GM23338 (cell line): ENCODE data around the gene RNF141. TPM values are rescaled to one million over a fixed set of nuclear protein-coding genes. Genes with fewer than 3 reads are reported as not detected.

ENCODE experiments used
- ATAC-seq: fragments of 200-7000 bp; cut with Tn5 transposase; 3 replicates; pipeline ENCODE4 v1.9.1; 2020
- DNase-seq: peaks from one replicate; pipeline ENCODE4 v3.0.0-alpha.2; 2015; ENCODE audit warnings: low spot score
- H2AFZ ChIP-seq: fragments of 200-600 bp; sonication (generic); 2 replicates; pipeline ENCODE4 v1.8.0; 2016; ENCODE audit warnings: antibody characterized with exemption, mild to moderate bottlenecking, moderate library complexity
- H3F3A ChIP-seq: fragments of 200-600 bp; sonication (generic); replicated peaks from 2 replicates; pipeline ENCODE4 v1.8.0; 2017; ENCODE audit warnings: antibody characterized with exemption, mixed run types, low read depth
- H3K27ac ChIP-seq: fragments of 200-600 bp; sonication (generic); 2 replicates; pipeline ENCODE4 v1.6.1; 2016; ENCODE audit warnings: low read depth
- H3K27me3 ChIP-seq: fragments of 200-600 bp; sonication (generic); 2 replicates; pipeline ENCODE4 v1.8.0; 2016; ENCODE audit warnings: mild to moderate bottlenecking, mixed run types, moderate library complexity; ENCODE audit not compliant: insufficient read depth
- H3K36me3 ChIP-seq: fragments of 200-600 bp; sonication (generic); 2 replicates; pipeline ENCODE4 v1.8.0; 2016; ENCODE audit warnings: mild to moderate bottlenecking; ENCODE audit not compliant: insufficient read depth
- H3K4me1 ChIP-seq: fragments of 200-600 bp; sonication (generic); 2 replicates; pipeline ENCODE4 v1.8.0; 2016; ENCODE audit warnings: mild to moderate bottlenecking, moderate library complexity; ENCODE audit not compliant: insufficient read depth
- H3K4me2 ChIP-seq: fragments of 200-600 bp; sonication (generic); 2 replicates; pipeline ENCODE4 v1.7.1; 2017; ENCODE audit warnings: mixed run types
- H3K4me3 ChIP-seq: fragments of 200-600 bp; sonication (generic); 2 replicates; pipeline ENCODE4 v1.6.1; 2016; ENCODE audit warnings: mixed run types
- H3K79me2 ChIP-seq: fragments of 200-600 bp; sonication (generic); replicated peaks from 2 replicates; pipeline ENCODE4 v1.8.0; 2017; ENCODE audit warnings: mild to moderate bottlenecking; ENCODE audit not compliant: insufficient read depth
- H3K9me2 ChIP-seq: fragments of 200-600 bp; sonication (generic); 2 replicates; pipeline ENCODE4 v1.8.0; 2017; ENCODE audit not compliant: insufficient read depth
- H4K20me1 ChIP-seq: fragments of 200-600 bp; sonication (generic); replicated peaks from 2 replicates; pipeline ENCODE4 v1.8.0; 2017; ENCODE audit warnings: mild to moderate bottlenecking; ENCODE audit not compliant: insufficient read depth
- H3K27ac Mint-ChIP-seq: 2 replicates; pipeline ENCODE4 v1.8.0; 2020; ENCODE audit warnings: inconsistent platforms, mild to moderate bottlenecking, moderate library complexity, mixed read lengths
- H3K27me3 Mint-ChIP-seq: 3 replicates; pipeline ENCODE4 v1.8.0; 2022; ENCODE audit warnings: low read depth, mild to moderate bottlenecking, moderate library complexity, mixed read lengths, inconsistent platforms; ENCODE audit not compliant: insufficient read depth, poor library complexity
- H3K36me3 Mint-ChIP-seq: 3 replicates; pipeline ENCODE4 v1.8.0; 2021; ENCODE audit warnings: low read depth, mild to moderate bottlenecking, inconsistent platforms, moderate library complexity, mixed read lengths
- H3K4me1 Mint-ChIP-seq: 3 replicates; pipeline ENCODE4 v1.8.0; 2020; ENCODE audit warnings: mild to moderate bottlenecking, inconsistent platforms, mixed read lengths
- H3K4me3 Mint-ChIP-seq: 3 replicates; pipeline ENCODE4 v1.8.0; 2021; ENCODE audit warnings: moderate library complexity, mild to moderate bottlenecking, inconsistent platforms, mixed read lengths
- H3K9me3 Mint-ChIP-seq: 3 replicates; pipeline ENCODE4 v1.8.0; 2020; ENCODE audit warnings: moderate library complexity, mild to moderate bottlenecking, inconsistent platforms, mixed read lengths
- EZH2 ChIP-seq: fragments of 200-600 bp; sonication (generic); IDR thresholded peaks from one replicate; pipeline ENCODE4 v1.8.0; 2017; ENCODE audit warnings: antibody characterized with exemption, mild to moderate bottlenecking, low read depth; ENCODE audit not compliant: unreplicated experiment
- EZH2phosphoT487 ChIP-seq: fragments of 200-600 bp; sonication (generic); IDR thresholded peaks from one replicate; pipeline ENCODE4 v1.8.1; 2018; ENCODE audit warnings: antibody characterized with exemption; ENCODE audit not compliant: unreplicated experiment
- JUNB ChIP-seq: IDR thresholded peaks from one replicate; pipeline ENCODE4 v1.6.1; 2016; ENCODE audit warnings: antibody characterized with exemption; ENCODE audit not compliant: unreplicated experiment
- NANOG ChIP-seq: IDR thresholded peaks from 2 replicates; pipeline ENCODE4 v1.6.1; 2016; ENCODE audit warnings: antibody characterized with exemption, borderline replicate concordance
- POLR2AphosphoS5 ChIP-seq: IDR thresholded peaks from 2 replicates; pipeline ENCODE4 v1.6.1; 2016; ENCODE audit warnings: antibody characterized with exemption, low read depth
- REST ChIP-seq: IDR thresholded peaks from one replicate; pipeline ENCODE4 v1.6.1; 2018; ENCODE audit warnings: antibody characterized with exemption; ENCODE audit not compliant: unreplicated experiment
- STAT1 ChIP-seq: IDR thresholded peaks from one replicate; pipeline ENCODE4 v1.6.1; 2016; ENCODE audit warnings: antibody characterized with exemption; ENCODE audit not compliant: unreplicated experiment
- ZNF114 ChIP-seq: fragments of 250-450 bp; sonication (Bioruptor Pico); IDR thresholded peaks from 2 replicates; pipeline ENCODE4 v1.5.0; 2020; ENCODE audit warnings: mild to moderate bottlenecking, moderate library complexity
- ZNF331 ChIP-seq: fragments of 250-450 bp; sonication (Bioruptor Pico); IDR thresholded peaks from 2 replicates; pipeline ENCODE4 v1.5.0; 2020; ENCODE audit warnings: low read depth, mild to moderate bottlenecking, moderate library complexity
- ZNF462 ChIP-seq: fragments of 250-450 bp; sonication (Bioruptor Pico); IDR thresholded peaks from 2 replicates; pipeline ENCODE4 v1.5.0; 2020; ENCODE audit warnings: mild to moderate bottlenecking, moderate library complexity
- polyA plus RNA-seq: library from polyadenylated mRNA; unstranded; fragments of >200 nt; fragmentation: Nextera tagmentation; extraction: Ambion mirVana; gene quantifications from 2 replicates; pipeline ENCODE4 v1.2.1, GENCODE V29; 2016
- total RNA-seq: library from RNA; depleted of rRNA; stranded (reverse); fragments of >200 nt; shearing (Covaris generic); gene quantifications from 2 replicates; pipeline ENCODE4 v1.2.3, GENCODE V29; 2014
- TF ChIP-seq, protein P1 (sequence below), 2 experiments: fragments of 200-600 bp in 1 of 2; sonication (generic) in 1 of 2; conservative IDR thresholded peaks; 2 replicates each; pipeline versions ENCODE4 v1.5.1 to v1.6.1; 2016 to 2017; ENCODE audit warnings: antibody characterized with exemption in 2 of 2, low read depth in 2 of 2, mild to moderate bottlenecking in 2 of 2, moderate library complexity in 1 of 2
- TF ChIP-seq, protein P2 (sequence below): IDR thresholded peaks from 2 replicates; pipeline ENCODE4 v1.6.1; 2016; ENCODE audit warnings: antibody characterized with exemption

Gene RNF141
- total and polyA plus RNA-seq, 2 experiments from 2014 or later = 11.4 to 26.9 TPM

DNA sequence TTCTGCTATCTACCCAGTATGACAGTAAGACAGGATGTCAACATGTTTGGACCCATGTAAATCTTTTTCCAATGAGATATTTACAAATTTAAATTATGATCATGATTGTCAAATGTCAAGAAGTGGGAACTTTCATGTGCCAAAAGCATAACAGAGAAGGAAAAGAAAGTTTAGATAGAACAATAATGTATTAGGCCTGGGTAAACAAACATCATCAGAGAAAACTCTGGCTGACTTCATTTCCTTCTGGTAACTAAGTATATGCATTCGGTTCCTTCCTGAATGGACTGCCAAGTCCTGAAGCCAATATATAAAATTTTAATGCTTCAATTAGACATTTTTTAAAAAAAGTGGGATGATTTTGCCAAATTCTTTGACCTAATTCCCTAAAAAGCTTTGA lies 16.5 kb downstream of the RNF141 start (continued):
- no peak for TF ChIP-seq ZNF462 (CRISPR knock-in tag)
- TF ChIP-seq JUNB = no peak
- no peak for TF ChIP-seq EZH2
- no peak for TF ChIP-seq ZNF114 (CRISPR knock-in tag)

DNA sequence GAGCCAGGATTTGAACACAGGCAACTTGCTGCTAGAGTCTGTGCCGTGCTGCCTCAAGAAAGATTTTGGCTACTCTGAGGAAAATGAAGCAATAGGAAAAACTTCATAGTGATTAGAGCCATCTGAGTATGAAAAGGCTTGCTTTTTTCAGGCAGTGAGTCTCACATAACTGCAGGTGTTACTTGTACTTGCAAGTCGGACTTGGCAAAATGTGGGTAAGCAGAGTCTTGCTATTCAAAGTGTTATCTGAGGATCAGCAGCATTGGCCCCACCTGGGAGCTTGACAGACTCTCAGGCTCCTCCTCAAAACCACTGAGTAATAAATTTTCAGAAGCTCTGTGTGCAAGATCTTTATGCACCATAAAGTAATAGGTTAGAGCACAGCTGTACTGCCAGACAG lies 18.1 kb downstream of the RNF141 start:
- Histone ChIP-seq H3K27ac (no peak overlapping the region), H3K4me1 (no peaks in the 10 kb centered on the region), H3K27me3 (no peaks in the 10 kb centered on the region), H4K20me1 (no peaks in the 10 kb centered on the region), H3K4me2 (no peak overlapping the region), H3K4me3 (no peak overlapping the region), H3F3A (no peaks in the 10 kb centered on the region), H2AFZ (no peak overlapping the region), H3K9me2 (no peaks in the 10 kb centered on the region), H3K36me3 (no peaks in the 10 kb centered on the region), H3K79me2 (no peaks in the 10 kb centered on the region)
- no peak overlapping the region for H3K4me3 Mint-ChIP-seq
- H3K27me3 Mint-ChIP-seq = no peaks in the 10 kb centered on the region
- DNase-seq (no peak), ATAC-seq (no peak)
- peaks cover 2% of the 10 kb centered on the region; the same call in 1 of the 3 replicates for H3K36me3 Mint-ChIP-seq
- H3K27ac Mint-ChIP-seq = no peak overlapping the region
- no peaks in the 10 kb centered on the region for H3K4me1 Mint-ChIP-seq
- no peaks in the 10 kb centered on the region for H3K9me3 Mint-ChIP-seq
- no peak for TF ChIP-seq STAT1
- no peak for TF ChIP-seq JUNB
- TF ChIP-seq, protein P1, sequence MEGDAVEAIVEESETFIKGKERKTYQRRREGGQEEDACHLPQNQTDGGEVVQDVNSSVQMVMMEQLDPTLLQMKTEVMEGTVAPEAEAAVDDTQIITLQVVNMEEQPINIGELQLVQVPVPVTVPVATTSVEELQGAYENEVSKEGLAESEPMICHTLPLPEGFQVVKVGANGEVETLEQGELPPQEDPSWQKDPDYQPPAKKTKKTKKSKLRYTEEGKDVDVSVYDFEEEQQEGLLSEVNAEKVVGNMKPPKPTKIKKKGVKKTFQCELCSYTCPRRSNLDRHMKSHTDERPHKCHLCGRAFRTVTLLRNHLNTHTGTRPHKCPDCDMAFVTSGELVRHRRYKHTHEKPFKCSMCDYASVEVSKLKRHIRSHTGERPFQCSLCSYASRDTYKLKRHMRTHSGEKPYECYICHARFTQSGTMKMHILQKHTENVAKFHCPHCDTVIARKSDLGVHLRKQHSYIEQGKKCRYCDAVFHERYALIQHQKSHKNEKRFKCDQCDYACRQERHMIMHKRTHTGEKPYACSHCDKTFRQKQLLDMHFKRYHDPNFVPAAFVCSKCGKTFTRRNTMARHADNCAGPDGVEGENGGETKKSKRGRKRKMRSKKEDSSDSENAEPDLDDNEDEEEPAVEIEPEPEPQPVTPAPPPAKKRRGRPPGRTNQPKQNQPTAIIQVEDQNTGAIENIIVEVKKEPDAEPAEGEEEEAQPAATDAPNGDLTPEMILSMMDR (conservative IDR thresholded peaks at IDR 0.05; ENCODE audit: low read depth in 2 of 2) = no peak
- TF ChIP-seq EZH2 = no peak
- TF ChIP-seq, protein P2, sequence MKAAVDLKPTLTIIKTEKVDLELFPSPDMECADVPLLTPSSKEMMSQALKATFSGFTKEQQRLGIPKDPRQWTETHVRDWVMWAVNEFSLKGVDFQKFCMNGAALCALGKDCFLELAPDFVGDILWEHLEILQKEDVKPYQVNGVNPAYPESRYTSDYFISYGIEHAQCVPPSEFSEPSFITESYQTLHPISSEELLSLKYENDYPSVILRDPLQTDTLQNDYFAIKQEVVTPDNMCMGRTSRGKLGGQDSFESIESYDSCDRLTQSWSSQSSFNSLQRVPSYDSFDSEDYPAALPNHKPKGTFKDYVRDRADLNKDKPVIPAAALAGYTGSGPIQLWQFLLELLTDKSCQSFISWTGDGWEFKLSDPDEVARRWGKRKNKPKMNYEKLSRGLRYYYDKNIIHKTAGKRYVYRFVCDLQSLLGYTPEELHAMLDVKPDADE = no peak
- TF ChIP-seq POLR2AphosphoS5 = no peak
- no peak for TF ChIP-seq EZH2phosphoT487
- no peak for TF ChIP-seq ZNF331 (CRISPR knock-in tag)
- TF ChIP-seq REST = no peak
- no peak for TF ChIP-seq ZNF114 (CRISPR knock-in tag)
- TF ChIP-seq NANOG = no peak
